GM19193 (cell line): ENCODE data around the gene KIFC3.

Experiments
- POLR2A ChIP-seq: IDR thresholded peaks from 4 replicates; pipeline ENCODE4 v1.6.1; 2011; ENCODE audit not compliant: insufficient read depth, insufficient read length; ENCODE audit errors: extremely low read depth

KIFC3 gene

GRCh38 chr16:57758331-57759117, 43.8 kb downstream of the KIFC3 start:
- TF ChIP-seq POLR2A, result no peak

GRCh38 chr16:57757883-57758282, 44.4 kb downstream of the KIFC3 start:
- no peak for TF ChIP-seq POLR2A

- TF ChIP-seq POLR2A, result no peak
These were observed 44.9 kb downstream of the KIFC3 start for GRCh38 chr16:57757326-57757786.

GRCh38 chr16:57756424-57757325, 45.6 kb downstream of the KIFC3 start:
- TF ChIP-seq POLR2A, result no peak

GRCh38 chr16:57755726-57756423, 46.4 kb downstream of the KIFC3 start:
- no peak for TF ChIP-seq POLR2A

GRCh38 chr16:57755061-57755684, 47.1 kb downstream of the KIFC3 start:
- TF ChIP-seq POLR2A, result no peak

- TF ChIP-seq POLR2A, result no peak
These were observed 47.8 kb downstream of the KIFC3 start for GRCh38 chr16:57754354-57755060.

- TF ChIP-seq POLR2A, result no peak
These were observed 48.6 kb downstream of the KIFC3 start for GRCh38 chr16:57753448-57754353.

- TF ChIP-seq POLR2A, result no peak
These were observed 49.5 kb downstream of the KIFC3 start for GRCh38 chr16:57752581-57753447.

- no peak for TF ChIP-seq POLR2A
These were observed 50.1 kb downstream of the KIFC3 start for GRCh38 chr16:57752203-57752580.

GRCh38 chr16:57751539-57752202, 50.6 kb downstream of the KIFC3 start:
- TF ChIP-seq POLR2A, result no peak
